ENCODE data around the gene AUNIP.

Gene AUNIP

GRCh38 chr1:25803368-25803767 is 55.9 kb downstream of the AUNIP start:
- H3K79me2 ChIP-seq = no peaks in the 10 kb centered on the region
- no peaks in the 10 kb centered on the region for H3K36me3 ChIP-seq (ENCODE audit: control insufficient read depth, insufficient read depth, low read length)
- peak overlapping the region; percentile 53 for H3K4me2 ChIP-seq (ENCODE audit: low read length)
- no peaks in the 10 kb centered on the region for H3K9me3 ChIP-seq (ENCODE audit: control insufficient read depth, low read length)
- H3K27ac ChIP-seq = no peak overlapping the region
- no peak overlapping the region for H3K9ac ChIP-seq
- H3K4me1 ChIP-seq = no peaks in the 10 kb centered on the region
- no peak overlapping the region for H2AFZ ChIP-seq
- TF ChIP-seq, protein P1, sequence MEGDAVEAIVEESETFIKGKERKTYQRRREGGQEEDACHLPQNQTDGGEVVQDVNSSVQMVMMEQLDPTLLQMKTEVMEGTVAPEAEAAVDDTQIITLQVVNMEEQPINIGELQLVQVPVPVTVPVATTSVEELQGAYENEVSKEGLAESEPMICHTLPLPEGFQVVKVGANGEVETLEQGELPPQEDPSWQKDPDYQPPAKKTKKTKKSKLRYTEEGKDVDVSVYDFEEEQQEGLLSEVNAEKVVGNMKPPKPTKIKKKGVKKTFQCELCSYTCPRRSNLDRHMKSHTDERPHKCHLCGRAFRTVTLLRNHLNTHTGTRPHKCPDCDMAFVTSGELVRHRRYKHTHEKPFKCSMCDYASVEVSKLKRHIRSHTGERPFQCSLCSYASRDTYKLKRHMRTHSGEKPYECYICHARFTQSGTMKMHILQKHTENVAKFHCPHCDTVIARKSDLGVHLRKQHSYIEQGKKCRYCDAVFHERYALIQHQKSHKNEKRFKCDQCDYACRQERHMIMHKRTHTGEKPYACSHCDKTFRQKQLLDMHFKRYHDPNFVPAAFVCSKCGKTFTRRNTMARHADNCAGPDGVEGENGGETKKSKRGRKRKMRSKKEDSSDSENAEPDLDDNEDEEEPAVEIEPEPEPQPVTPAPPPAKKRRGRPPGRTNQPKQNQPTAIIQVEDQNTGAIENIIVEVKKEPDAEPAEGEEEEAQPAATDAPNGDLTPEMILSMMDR (IDR thresholded peaks at IDR 0.05) = no peak
- H3K27me3 ChIP-seq (ENCODE audit: control insufficient read depth, insufficient read depth, low read length) = no peaks in the 10 kb centered on the region
- H3K4me3 ChIP-seq (ENCODE audit: low read depth, low read length) = no peak overlapping the region

DNA sequence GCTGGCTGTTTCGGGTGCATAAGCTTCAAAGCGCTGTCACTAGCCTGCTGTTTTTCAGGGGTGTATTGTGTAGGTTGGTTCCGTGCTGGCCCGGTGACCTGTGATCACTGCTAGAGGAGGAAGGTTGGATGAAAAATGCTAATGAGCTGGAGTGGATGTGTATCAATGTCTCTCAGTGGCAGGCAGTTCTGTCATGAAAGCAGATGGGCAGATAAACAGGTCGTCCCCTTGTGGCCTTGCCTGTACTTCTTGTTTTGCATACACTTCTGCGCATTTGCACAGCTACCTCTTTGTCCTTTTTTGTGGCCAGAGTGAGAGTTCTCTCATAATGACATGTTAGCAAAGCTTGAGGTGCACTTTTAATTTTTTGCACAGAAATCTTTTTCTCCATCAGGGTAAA is 56.3 kb downstream of the AUNIP start:
- H3K4me1 ChIP-seq = no peaks in the 10 kb centered on the region
- H2AFZ ChIP-seq = no peak overlapping the region
- no peaks in the 10 kb centered on the region for H3K27me3 ChIP-seq (ENCODE audit: control insufficient read depth, insufficient read depth, low read length)
- no peaks in the 10 kb centered on the region for H3K36me3 ChIP-seq (ENCODE audit: control insufficient read depth, insufficient read depth, low read length)
- H3K79me2 ChIP-seq = no peaks in the 10 kb centered on the region
- H3K4me3 ChIP-seq (ENCODE audit: low read depth, low read length) = peak overlapping the region; percentile 27
- TF ChIP-seq, protein P1 (IDR thresholded peaks at IDR 0.05) = no peak
- H3K27ac ChIP-seq = no peak overlapping the region
- peak overlapping the region; percentile 53 for H3K4me2 ChIP-seq (ENCODE audit: low read length)
- no peak overlapping the region for H3K9ac ChIP-seq
- no peaks in the 10 kb centered on the region for H3K9me3 ChIP-seq (ENCODE audit: control insufficient read depth, low read length)

DNA sequence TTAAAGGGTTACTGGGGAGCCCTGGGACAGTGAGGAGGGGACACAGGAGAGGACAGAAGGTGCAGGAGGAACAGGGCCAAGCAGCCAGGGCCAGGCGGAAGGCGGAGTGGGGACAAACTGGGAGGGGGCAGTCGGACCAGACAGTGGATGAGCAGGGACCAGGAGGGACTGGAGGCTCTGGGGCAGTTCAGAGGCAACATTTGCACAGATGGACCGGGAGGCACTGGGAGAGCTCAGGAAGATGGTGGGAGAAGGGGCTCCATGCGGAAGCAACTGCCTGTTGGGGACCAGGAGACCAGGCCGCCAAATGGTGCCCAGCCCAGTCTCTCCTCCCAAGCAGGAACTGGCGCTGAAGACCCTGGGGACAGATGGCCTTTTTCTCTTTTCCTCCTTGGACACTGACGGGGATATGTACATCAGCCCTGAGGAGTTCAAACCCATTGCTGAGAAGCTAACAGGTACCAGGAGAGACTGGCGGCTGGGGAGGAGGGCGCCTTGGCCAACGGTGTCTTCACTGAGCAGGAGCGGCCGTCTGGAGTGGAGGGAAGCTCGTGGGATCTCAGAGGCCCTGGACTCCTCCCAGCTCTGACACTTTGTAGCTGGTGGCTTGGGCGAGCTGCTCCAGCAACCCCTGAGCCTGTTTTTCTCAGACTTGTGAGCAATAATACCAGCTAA is 58.4 kb downstream of the AUNIP start:
- Histone ChIP-seq H2AFZ (peak overlapping the region; percentile 1), H3K36me3 (ENCODE audit: control insufficient read depth, insufficient read depth, low read length) (no peaks in the 10 kb centered on the region), H3K27me3 (ENCODE audit: control insufficient read depth, insufficient read depth, low read length) (no peaks in the 10 kb centered on the region), H3K4me2 (ENCODE audit: low read length) (peak overlapping the region; percentile 87), H3K4me3 (ENCODE audit: low read depth, low read length) (peak overlapping the region; percentile 62), H3K4me1 (no peaks in the 10 kb centered on the region), H3K9me3 (ENCODE audit: control insufficient read depth, low read length) (no peaks in the 10 kb centered on the region), H3K79me2 (no peaks in the 10 kb centered on the region), H3K27ac (no peak overlapping the region), H3K9ac (no peak overlapping the region)
- TF ChIP-seq, protein P1 (IDR thresholded peaks at IDR 0.05) = no peak

DNA sequence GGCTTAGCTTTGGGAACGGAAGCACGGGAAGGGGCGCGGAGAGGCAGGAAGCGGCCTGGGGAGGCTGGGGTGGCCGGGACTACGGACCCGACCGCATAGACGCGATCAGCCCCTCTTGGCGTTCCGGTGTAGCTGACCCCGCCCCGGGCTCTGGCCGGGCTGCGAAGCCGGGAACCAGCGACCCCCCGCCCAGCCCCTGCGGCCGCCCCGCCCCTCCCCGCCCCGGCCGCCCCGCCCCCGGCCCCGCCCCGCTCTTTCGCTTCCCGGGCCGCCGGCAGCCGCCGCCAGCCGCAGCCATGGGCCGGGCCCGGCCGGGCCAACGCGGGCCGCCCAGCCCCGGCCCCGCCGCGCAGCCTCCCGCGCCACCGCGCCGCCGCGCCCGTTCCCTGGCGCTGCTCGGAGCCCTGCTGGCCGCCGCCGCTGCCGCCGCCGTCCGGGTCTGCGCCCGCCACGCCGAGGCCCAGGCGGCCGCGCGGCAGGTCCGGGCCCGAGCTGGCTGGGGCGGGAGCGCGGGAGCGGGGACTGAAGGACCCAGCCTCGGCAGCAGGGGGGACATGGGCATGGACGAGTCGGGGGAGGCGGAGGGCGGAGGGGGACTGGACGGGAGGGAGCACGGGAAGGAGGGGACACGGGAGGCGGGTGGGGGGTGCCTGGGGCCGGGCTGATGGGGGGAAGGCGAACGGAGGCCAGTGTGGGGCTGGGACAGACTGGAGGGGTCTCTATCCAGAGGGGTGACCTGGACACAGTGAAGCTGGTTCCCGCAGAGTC is 59.1 kb downstream of the AUNIP start, which contains the start of gene SELENON:
Gene SELENON, plus strand, starts transcription at position 259 of the 768 bp plus-strand sequence. Its CDS starts 38 bp downstream, at position 297.
- H3K27ac ChIP-seq = peak within 1 kb of the TSS; percentile 56

More for the DNA sequence above, 59.1 kb downstream of the AUNIP start, which contains the start of gene SELENON:
- Histone ChIP-seq H3K4me3 (ENCODE audit: low read depth, low read length) (peak within 1 kb of the TSS; percentile 62), H3K4me1 (no peaks in the 10 kb centered on the region), H3K4me2 (ENCODE audit: low read length) (peak within 1 kb of the TSS; percentile 87), H2AFZ (peak within 1 kb of the TSS; percentile 81), H3K9ac (no peak within 1 kb of the TSS), H3K36me3 (ENCODE audit: control insufficient read depth, insufficient read depth, low read length) (no peaks in the 10 kb centered on the region), H3K79me2 (no peaks in the 10 kb centered on the region), H3K27me3 (ENCODE audit: control insufficient read depth, insufficient read depth, low read length) (no peaks in the 10 kb centered on the region), H3K9me3 (ENCODE audit: control insufficient read depth, low read length) (no peaks in the 10 kb centered on the region)
- TF ChIP-seq, protein P1 (IDR thresholded peaks at IDR 0.05) = no peak

All from parathyroid adenoma (tissue), 2 donors.